D721Med (cell line): ENCODE measurements around the gene TUBG1.

ENCODE experiments used
- DNase-seq: peaks from one replicate; pipeline ENCODE4 v3.0.0; 2011; ENCODE audit warnings: low spot score; ENCODE audit not compliant: insufficient read length
- FAIRE-seq: peaks from 2 replicates; lab custom pipeline; 2011; peaks lifted over from hg19 to GRCh38; lab: Jason Lieb, UNC
- CTCF ChIP-seq: IDR thresholded peaks from 2 replicates; pipeline ENCODE4 v1.5.1; 2012; ENCODE audit warnings: mild to moderate bottlenecking, control low read depth; ENCODE audit not compliant: insufficient read depth; ENCODE audit errors: missing control alignments

The TUBG1 gene

GRCh38 chr17:42579794-42580551, 29.5 kb upstream of the TUBG1 start:
- DNase-seq (no peak), FAIRE-seq (no peak)
- TF ChIP-seq CTCF = no peak

DNA sequence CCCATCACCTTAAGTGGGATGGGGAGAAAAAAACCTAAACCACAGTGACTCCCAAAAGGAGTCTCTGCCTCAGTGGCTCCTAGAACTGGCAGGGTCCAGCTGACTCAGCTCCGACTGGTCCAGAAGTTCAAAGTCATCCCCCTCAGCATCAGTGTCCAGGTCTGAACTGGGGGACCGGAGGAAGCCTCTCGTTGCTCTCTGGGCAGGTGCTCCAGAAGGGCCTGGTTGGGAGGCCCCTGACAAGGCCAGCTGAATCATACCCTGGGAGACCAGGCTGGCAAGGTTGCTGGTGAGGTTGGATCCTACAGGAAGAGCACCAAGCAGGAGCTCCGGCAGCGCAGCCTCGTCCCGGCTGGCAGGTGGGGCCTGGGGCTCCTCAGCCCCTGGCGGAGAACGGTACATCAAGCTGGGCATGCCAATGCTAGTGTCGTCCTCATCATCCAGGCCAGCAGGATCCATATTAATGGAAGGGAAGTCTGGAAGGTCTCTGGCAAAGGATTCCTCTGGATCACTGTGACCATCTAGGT, 27.7 kb upstream of the TUBG1 start:
- no peak for FAIRE-seq
- TF ChIP-seq CTCF = no peak
- DNase-seq = no peak

DNA sequence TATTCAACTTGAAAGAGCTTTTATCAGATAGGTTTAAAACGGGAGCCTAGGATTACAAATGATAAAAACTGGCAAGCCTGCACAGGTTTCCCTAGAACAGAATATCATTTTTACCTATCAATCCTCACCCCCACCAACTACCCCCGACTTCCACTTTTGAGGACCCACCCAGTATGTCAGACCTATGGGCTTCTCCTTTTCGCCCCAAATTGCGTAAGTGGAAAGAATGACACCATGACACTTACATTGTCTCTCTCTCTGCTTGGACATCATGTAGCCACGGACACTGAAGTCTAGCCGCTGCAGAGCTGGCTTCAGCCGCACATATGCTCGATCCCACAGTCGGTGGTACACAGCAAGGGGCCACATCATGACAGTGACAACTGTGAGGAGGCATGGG, 24.6 kb upstream of the TUBG1 start:
- FAIRE-seq (no peak), DNase-seq (no peak)
- no peak for TF ChIP-seq CTCF

- no peak for FAIRE-seq
- TF ChIP-seq CTCF = no peak
- no peak for DNase-seq
Measured at GRCh38 chr17:42585353-42585752, 24.1 kb upstream of the TUBG1 start.

DNA sequence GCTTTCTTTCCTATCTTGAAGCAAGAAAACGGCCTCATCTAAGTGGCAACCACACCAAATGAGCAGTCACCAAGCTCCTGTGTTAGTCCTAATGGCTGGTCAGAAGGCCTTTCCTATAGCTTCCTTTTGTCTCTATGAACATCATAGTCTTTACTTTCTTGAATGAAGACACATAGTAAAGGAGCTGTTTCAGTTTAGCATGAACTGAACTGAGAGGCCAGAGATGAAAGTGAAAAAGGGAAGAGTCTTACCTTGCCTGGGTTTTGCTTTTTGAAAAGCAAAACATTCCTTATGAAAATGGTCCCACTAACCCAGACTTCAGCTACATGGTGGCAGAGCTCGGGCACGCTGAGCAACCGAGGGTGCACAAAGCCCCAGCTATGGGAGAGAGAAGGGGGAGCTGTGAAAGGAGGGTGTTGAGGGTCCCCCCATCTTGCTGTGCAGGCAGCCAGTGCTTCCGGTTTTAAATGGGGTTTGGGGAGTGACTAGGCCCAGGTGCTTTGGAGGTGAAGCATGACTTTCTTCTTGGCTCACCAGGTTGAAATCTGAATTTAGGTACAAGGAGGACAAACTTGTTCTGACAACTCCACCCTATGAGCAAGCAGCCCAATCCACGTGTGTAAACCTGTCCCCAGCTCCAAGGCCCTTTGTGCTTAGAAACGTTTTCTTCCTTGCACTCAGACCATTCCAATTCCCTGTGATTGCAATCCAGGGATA, 22.8 kb upstream of the TUBG1 start:
- no peak for FAIRE-seq
- no peak for DNase-seq
- TF ChIP-seq CTCF = no peak

DNA sequence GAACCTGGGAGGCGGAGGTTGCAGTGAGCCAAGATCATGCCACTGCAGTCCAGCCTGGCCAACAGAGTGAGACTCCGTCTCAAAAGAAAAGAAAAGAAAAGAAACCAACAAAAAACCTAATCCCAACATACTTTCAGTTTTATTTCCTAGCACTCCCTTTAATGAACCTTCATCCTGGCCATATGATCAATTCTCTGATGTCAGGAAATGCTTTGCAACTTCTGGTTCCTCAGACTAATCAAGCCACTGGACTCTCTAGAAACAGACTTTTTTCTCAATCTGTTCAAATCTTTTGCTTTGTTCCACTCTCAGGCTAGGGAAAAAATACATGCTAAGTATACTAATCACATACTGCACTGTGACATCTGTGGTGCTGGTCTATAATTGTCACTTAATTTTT, 18.6 kb upstream of the TUBG1 start:
- no peak for TF ChIP-seq CTCF
- FAIRE-seq (no peak), DNase-seq (no peak)

GRCh38 chr17:42591411-42591810, 18.1 kb upstream of the TUBG1 start:
- TF ChIP-seq CTCF = no peak
- FAIRE-seq = no peak

More at GRCh38 chr17:42591411-42591810, 18.1 kb upstream of the TUBG1 start:
- no peak for DNase-seq
